HG03457 (cell line): Measurements from ENCODE around the gene CD52.
"Not testable (repeated sequence)": the region's sequence is repeated elsewhere in the genome, so short reads cannot be mapped to it uniquely, and the experiment has no call there.

Experiments used
- ATAC-seq: cut with Tn5 transposase; IDR thresholded peaks from one replicate; pipeline ENCODE4 v1.9.1; 2021; ENCODE audit warnings: moderate number of reproducible peaks; ENCODE audit not compliant: unreplicated experiment

Gene CD52

GRCh38 chr1:26297791-26298124 lies 20.0 kb upstream of the CD52 start:
- ATAC-seq, result no peak

- no peak for ATAC-seq
Observed at GRCh38 chr1:26300578-26301275, 17.0 kb upstream of the CD52 start.

GRCh38 chr1:26302733-26303405 lies 14.9 kb upstream of the CD52 start:
- ATAC-seq, result no peak

- no peak for ATAC-seq
Observed at GRCh38 chr1:26305667-26306289, 12.0 kb upstream of the CD52 start.

GRCh38 chr1:26306290-26307229 lies 11.2 kb upstream of the CD52 start, which contains the start of gene UBXN11:
UBXN11 (minus strand) TSS chr1:26306636; CDS start chr1:26302883, 3,753 bp downstream.
- ATAC-seq, result peak; percentile 84

GRCh38 chr1:26307363-26307781 lies 10.4 kb upstream of the CD52 start:
- ATAC-seq, result no peak

GRCh38 chr1:26307966-26308899 lies 9.5 kb upstream of the CD52 start:
- not testable (repeated sequence) for ATAC-seq

- ATAC-seq, result no peak
Observed at GRCh38 chr1:26314501-26314900, 3.3 kb upstream of the CD52 start.

- no peak for ATAC-seq
Observed at GRCh38 chr1:26315874-26316850, 1.6 kb upstream of the CD52 start.

GRCh38 chr1:26317146-26317545 lies 612 bp upstream of the CD52 start:
- ATAC-seq, result no peak

GRCh38 chr1:26318338-26319064 lies 743 bp downstream of the CD52 start:
- ATAC-seq, result no peak

GRCh38 chr1:26320896-26321295 lies 3.1 kb downstream of the CD52 start:
- no peak for ATAC-seq

- no peak for ATAC-seq
Observed at GRCh38 chr1:26321315-26322041, 3.7 kb downstream of the CD52 start.

- no peak for ATAC-seq
Observed at GRCh38 chr1:26322042-26322331, 4.2 kb downstream of the CD52 start.

GRCh38 chr1:26323382-26323781 lies 5.6 kb downstream of the CD52 start:
- ATAC-seq, result no peak

- ATAC-seq, result no peak
Observed at GRCh38 chr1:26324550-26324949, 6.8 kb downstream of the CD52 start.

GRCh38 chr1:26327956-26328362 lies 10.2 kb downstream of the CD52 start:
- ATAC-seq, result no peak

- no peak for ATAC-seq
Observed at GRCh38 chr1:26328597-26328996, 10.8 kb downstream of the CD52 start.
